GM12878 (cell line): Measurements from ENCODE around the gene TIMM10. TPM values are rescaled to one million over a fixed set of nuclear protein-coding genes. Genes with fewer than 3 reads are reported as not detected.

Experiments used
- ATAC-seq: fragments of 200-7000 bp; cut with Tn5 transposase; 3 replicates; pipeline ENCODE4 v1.9.1; 2020; ENCODE audit warnings: mild to moderate bottlenecking, moderate library complexity
- BruUV-seq: library from RNA; stranded (reverse); fragments of 400-500 nt; replicated peaks from 2 replicates; lab custom pipeline; 2021; lab: Mats Ljungman, UMichigan
- CTCF ChIA-PET: fragments of 300-600 bp; sonication (Branson Sonifier 250); formaldehyde crosslinking; extraction: SDS; loops from one replicate; lab custom pipeline; 2021; ENCODE audit warnings: inconsistent platforms; lab: Yijun Ruan, JAX
- POLR2A ChIA-PET: fragments of 350-600 bp; formaldehyde crosslinking; extraction: SDS; loops from one replicate; lab custom pipeline; 2021; ENCODE audit warnings: inconsistent platforms; lab: Charles Lee
- RAD21 ChIA-PET: fragments of 300-600 bp; sonication (Branson Sonifier 250); formaldehyde crosslinking; loops from one replicate; lab custom pipeline; 2023; ENCODE audit warnings: antibody characterized with exemption; ENCODE audit not compliant: unreplicated experiment; lab: Charles Lee
- SMC1A ChIA-PET: fragments of 300-600 bp; sonication (Branson Sonifier 250); formaldehyde crosslinking; loops from one replicate; lab custom pipeline; 2023; ENCODE audit not compliant: unreplicated experiment, uncharacterized antibody; lab: Charles Lee
- DNase-seq: peaks from one replicate; pipeline ENCODE4 v3.0.0-alpha.2; 2011; ENCODE audit warnings: low read depth, low spot score
- FAIRE-seq: peaks from 3 replicates; lab custom pipeline; 2011; peaks lifted over from hg19 to GRCh38; lab: Jason Lieb, UNC
- H2AFZ ChIP-seq: 2 replicates; pipeline ENCODE4 v1.6.0; 2011; ENCODE audit warnings: low read depth, low read length, control low read depth; ENCODE audit not compliant: control insufficient read depth
- H3K27ac ChIP-seq: 2 replicates; pipeline ENCODE4 v1.5.1; 2011; ENCODE audit warnings: control low read depth; ENCODE audit not compliant: control insufficient read depth, insufficient read depth
- H3K27me3 ChIP-seq, 2 experiments: replicated peaks in 1 of 2; 2 replicates each; pipeline versions ENCODE4 v1.6.0 to v1.6.1; 2011; ENCODE audit warnings: low read length in 1 of 2; ENCODE audit not compliant: control insufficient read depth in 2 of 2, insufficient read depth in 2 of 2
- H3K36me3 ChIP-seq, 2 experiments: 2 replicates each; pipeline ENCODE4 v1.5.1; 2011; ENCODE audit warnings: low read length in 1 of 2; ENCODE audit not compliant: control insufficient read depth in 2 of 2, insufficient read depth in 2 of 2
- H3K4me1 ChIP-seq: 2 replicates; pipeline ENCODE4 v1.6.1; 2011; ENCODE audit warnings: mild to moderate bottlenecking, low read length, moderate library complexity, mixed read lengths; ENCODE audit not compliant: control insufficient read depth, insufficient read depth
- H3K4me2 ChIP-seq: 2 replicates; pipeline ENCODE4 v1.6.0; 2011; ENCODE audit warnings: control low read depth; ENCODE audit not compliant: control insufficient read depth, insufficient read depth
- H3K4me3 ChIP-seq: fragments of 200-600 bp; sonication (generic); 2 replicates; pipeline ENCODE4 v1.5.1; 2016
- H3K79me2 ChIP-seq: 2 replicates; pipeline ENCODE4 v1.6.0; 2011; ENCODE audit warnings: low read length; ENCODE audit not compliant: control insufficient read depth, insufficient read depth
- H3K9ac ChIP-seq: 2 replicates; pipeline ENCODE4 v1.8.0; 2011; ENCODE audit warnings: low read length, control low read depth, mixed read lengths; ENCODE audit not compliant: control insufficient read depth, insufficient read depth
- H3K9me3 ChIP-seq: replicated peaks from 3 replicates; pipeline ENCODE4 v1.5.1; 2011; ENCODE audit warnings: mild to moderate bottlenecking, low read length; ENCODE audit not compliant: control insufficient read depth, insufficient read depth
- H4K20me1 ChIP-seq: 2 replicates; pipeline ENCODE4 v1.6.0; 2011; ENCODE audit not compliant: control insufficient read depth, insufficient read depth
- CHD2 ChIP-seq: IDR thresholded peaks from 2 replicates; pipeline ENCODE4 v1.6.1; 2011; ENCODE audit warnings: low read depth, low read length, improper control_type of control experiment, borderline replicate concordance
- EGR1 ChIP-seq, 2 experiments: IDR thresholded peaks; 1 replicate in 1 of 2; 2 replicates in 1 of 2; pipeline ENCODE4 v1.6.1; 2011 to 2012; ENCODE audit warnings: low read depth in 2 of 2, low read length in 2 of 2, borderline replicate concordance in 1 of 2, mild to moderate bottlenecking in 1 of 2, moderate library complexity in 1 of 2
- FOXM1 ChIP-seq: IDR thresholded peaks from 2 replicates; pipeline ENCODE4 v1.6.1; 2012; ENCODE audit warnings: low read depth, mild to moderate bottlenecking, inconsistent platforms, low read length, moderate library complexity
- JUND ChIP-seq: IDR thresholded peaks from 2 replicates; pipeline ENCODE4 v1.6.1; 2012; ENCODE audit warnings: low read depth, mild to moderate bottlenecking, low read length, improper control_type of control experiment, moderate library complexity
- LARP7 ChIP-seq: fragments of 450-650 bp; IDR thresholded peaks from 2 replicates; pipeline ENCODE4 v1.6.1; 2017; ENCODE audit warnings: mild to moderate bottlenecking
- NR2C2 ChIP-seq: IDR thresholded peaks from 2 replicates; pipeline ENCODE4 v1.6.1; 2011; ENCODE audit warnings: borderline replicate concordance, low read depth; ENCODE audit not compliant: control insufficient read depth, insufficient read length
- SMARCA5 ChIP-seq: fragments of 450-650 bp; IDR thresholded peaks from 2 replicates; pipeline ENCODE4 v1.6.1; 2017; ENCODE audit warnings: mild to moderate bottlenecking
- SUPT20H ChIP-seq: IDR thresholded peaks from 2 replicates; pipeline ENCODE4 v1.6.1; 2011; ENCODE audit warnings: low read depth, mild to moderate bottlenecking, low read length, moderate library complexity, borderline replicate concordance; ENCODE audit not compliant: control insufficient read depth
- TARDBP ChIP-seq: IDR thresholded peaks from 2 replicates; pipeline ENCODE4 v1.6.1; 2016; ENCODE audit warnings: borderline replicate concordance
- TCF3 ChIP-seq: IDR thresholded peaks from 2 replicates; pipeline ENCODE4 v1.6.1; 2012; ENCODE audit warnings: low read depth, mild to moderate bottlenecking, low read length, borderline replicate concordance; ENCODE audit not compliant: insufficient read depth
- WGBS: methylation state at CpG from one replicate; pipeline ENCODE4 v1.1.6; 2016; ENCODE audit warnings: low lambda C conversion rate; ENCODE audit not compliant: insufficient replicate concordance, insufficient coverage; ENCODE audit errors: missing lambda C conversion rate; 5-methylcytosine and 5-hydroxymethylcytosine counted together
- in situ Hi-C: fragments of 300-500 bp; cut with MboI; formaldehyde crosslinking; loops from 9 replicates; pipeline ENCODE4 v1.14.3; 2018; ENCODE audit warnings: mixed read lengths
- intact Hi-C: fragments of 100-400 bp; cut with micrococcal nuclease; formaldehyde crosslinking; loops from one replicate; pipeline ENCODE4 v1.14.2; 2022; ENCODE audit not compliant: unreplicated experiment
- polyA plus RNA-seq, 11 experiments: library from polyadenylated mRNA; depleted of rRNA in 4 of 11; unstranded in 6 of 11; stranded (reverse) in 5 of 11; fragments of >200 nt; fragmentation: Nextera tagmentation in 4 of 11; fragmentation: Illumina TruSeq in 1 of 11; extraction: Ambion mirVana in 4 of 11; extraction: Trizol in 1 of 11; gene quantifications; 1 replicate in 1 of 11; 2 replicates in 10 of 11; pipeline versions ENCODE4 v1.2.1 to v1.2.3, GENCODE V29; 2011 to 2016; ENCODE audit warnings: inconsistent platforms in 2 of 11, missing spikeins in 2 of 11, low read depth in 1 of 11
- total RNA-seq, 4 experiments: library from RNA; depleted of rRNA in 3 of 4; stranded (reverse); fragments of >200 nt in 3 of 4; fragmentation: Illumina TruSeq in 1 of 4; extraction: Trizol in 1 of 4; gene quantifications; 2 replicates each; pipeline versions ENCODE4 v1.2.1 to v1.2.3, GENCODE V29; 2013 to 2021
- TF ChIP-seq, protein P1 (sequence below): fragments of 450-650 bp; conservative IDR thresholded peaks from 2 replicates; pipeline ENCODE4 v1.6.1; 2017; ENCODE audit warnings: mild to moderate bottlenecking, moderate library complexity
- TF ChIP-seq, protein P2 (sequence below): fragments of 450-650 bp; IDR thresholded peaks from 2 replicates; pipeline ENCODE4 v1.6.1; 2017; ENCODE audit warnings: mild to moderate bottlenecking, moderate library complexity
- TF ChIP-seq, protein P3 (sequence below): IDR thresholded peaks from 2 replicates; pipeline ENCODE4 v1.6.1; 2012; ENCODE audit warnings: low read depth, low read length, improper control_type of control experiment

The TIMM10 gene
- total and polyA plus RNA-seq, 10 of the 15 experiments (the other 5 are each of a cell fraction or from before 2014, with no cell fraction given), result 148 to 898 (median 206) TPM

DNA sequence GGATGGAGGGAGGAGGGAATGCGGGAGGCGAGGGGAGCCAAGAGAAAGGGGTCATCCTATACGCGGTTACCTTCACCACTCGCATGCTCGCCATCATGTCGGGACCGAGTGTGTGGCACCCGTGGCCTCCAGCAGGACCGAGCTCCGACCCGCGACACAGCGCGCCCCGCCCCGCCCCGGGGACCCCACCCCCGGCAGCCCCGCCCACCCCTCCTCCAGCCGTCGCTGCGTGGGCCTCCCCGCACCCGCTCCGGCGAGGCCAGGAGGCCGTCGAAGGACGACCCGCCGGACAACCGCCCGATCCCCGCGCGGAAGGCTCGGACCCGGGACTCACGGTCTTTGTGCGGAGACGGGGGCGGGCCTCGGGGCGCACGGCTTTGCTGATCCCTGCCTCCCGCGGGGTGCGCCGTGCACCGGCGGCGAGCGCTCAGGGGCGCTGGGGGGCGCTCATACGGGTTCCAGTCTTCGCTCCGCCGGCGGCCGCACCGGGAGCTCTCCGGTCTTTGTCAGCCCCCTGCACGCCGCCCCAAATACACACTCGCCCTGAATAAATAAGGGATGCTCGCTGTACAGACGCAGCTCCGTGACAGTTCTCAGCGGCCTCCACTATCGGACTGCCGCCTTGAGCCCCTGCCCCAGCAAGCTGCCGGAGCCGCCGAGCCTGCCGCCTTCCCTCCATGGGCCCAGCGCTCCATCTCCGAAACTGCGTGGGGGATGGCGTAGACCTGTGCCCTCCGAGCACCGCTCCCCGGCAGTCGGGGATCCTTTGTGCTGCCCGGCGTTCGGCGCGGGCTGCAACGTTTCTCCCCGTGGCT lies 37.2 kb upstream of the TIMM10 start, which contains the start of gene UBE2L6 (continued):
- peak in 1 of 2 experiments; percentile 56; a peak in 1 of 3 replicates for TF ChIP-seq EGR1 (IDR thresholded peaks at IDR 0.05; ENCODE audit: borderline replicate concordance in 1 of 2, low read depth in 2 of 2, low read length in 2 of 2)
- no peak for TF ChIP-seq CHD2
- no peak for TF ChIP-seq SUPT20H
- TF ChIP-seq, protein P1, sequence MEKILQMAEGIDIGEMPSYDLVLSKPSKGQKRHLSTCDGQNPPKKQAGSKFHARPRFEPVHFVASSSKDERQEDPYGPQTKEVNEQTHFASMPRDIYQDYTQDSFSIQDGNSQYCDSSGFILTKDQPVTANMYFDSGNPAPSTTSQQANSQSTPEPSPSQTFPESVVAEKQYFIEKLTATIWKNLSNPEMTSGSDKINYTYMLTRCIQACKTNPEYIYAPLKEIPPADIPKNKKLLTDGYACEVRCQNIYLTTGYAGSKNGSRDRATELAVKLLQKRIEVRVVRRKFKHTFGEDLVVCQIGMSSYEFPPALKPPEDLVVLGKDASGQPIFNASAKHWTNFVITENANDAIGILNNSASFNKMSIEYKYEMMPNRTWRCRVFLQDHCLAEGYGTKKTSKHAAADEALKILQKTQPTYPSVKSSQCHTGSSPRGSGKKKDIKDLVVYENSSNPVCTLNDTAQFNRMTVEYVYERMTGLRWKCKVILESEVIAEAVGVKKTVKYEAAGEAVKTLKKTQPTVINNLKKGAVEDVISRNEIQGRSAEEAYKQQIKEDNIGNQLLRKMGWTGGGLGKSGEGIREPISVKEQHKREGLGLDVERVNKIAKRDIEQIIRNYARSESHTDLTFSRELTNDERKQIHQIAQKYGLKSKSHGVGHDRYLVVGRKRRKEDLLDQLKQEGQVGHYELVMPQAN, result peak; percentile 60; the same call in 1 of the 2 replicates

DNA sequence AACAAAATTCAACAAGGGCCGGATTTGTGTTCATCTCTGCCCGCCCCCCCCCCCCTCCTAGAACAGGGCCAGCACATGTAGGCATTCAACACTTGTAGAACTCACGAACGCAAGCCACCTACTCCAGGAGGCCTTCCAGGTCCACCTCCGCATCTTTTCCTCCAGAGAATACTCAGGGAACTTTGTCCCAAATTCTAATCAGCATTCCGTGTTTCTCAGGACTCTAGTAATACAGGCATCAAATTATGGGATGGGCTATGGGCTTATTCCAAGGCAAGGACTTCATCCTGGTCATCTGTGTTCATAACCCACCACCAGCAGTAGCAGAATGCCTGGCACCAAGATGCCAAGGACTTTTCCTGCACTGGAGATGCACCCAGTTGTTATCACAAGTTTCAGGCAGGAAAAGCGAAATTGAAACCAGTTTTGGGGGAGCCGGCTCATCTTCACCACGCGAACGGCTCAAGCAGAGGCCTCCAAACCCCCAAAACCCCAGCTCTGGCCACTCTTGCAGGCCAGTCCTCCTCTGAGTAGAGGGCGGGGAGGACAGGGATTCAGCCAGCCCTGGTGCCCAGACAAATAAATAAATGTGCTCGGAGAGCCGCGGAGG lies 36.5 kb upstream of the TIMM10 start:
- Histone ChIP-seq H3K36me3 (peaks cover 0 to 3% of the 10 kb centered on the region in 2 experiments; a peak in 1 of 4 replicates), H3K9ac (peak overlapping the region; percentile 72), H3K4me2 (peak overlapping the region; percentile 92), H3K79me2 (peaks cover 49% of the 10 kb centered on the region), H3K9me3 (no peaks in the 10 kb centered on the region), H3K27me3 (no peaks in the 10 kb centered on the region), H3K27ac (peak overlapping the region; percentile 87), H4K20me1 (no peaks in the 10 kb centered on the region), H3K4me1 (peaks cover 4% of the 10 kb centered on the region), H3K4me3 (peak overlapping the region; percentile 100), H2AFZ (peak overlapping the region; percentile 56)
- FAIRE-seq (no peak), DNase-seq (no peak), ATAC-seq (peak; percentile 21)
- in situ Hi-C loops (loop anchor here (5.0 kb wide), 2 partner anchors 75 to 235 kb away; no protein-coding TSS in a partner anchor), intact Hi-C loops (loop anchor here (1.0 to 10.0 kb wide), 5 partner anchors 19 to 218 kb away; partner anchors contain the start of genes MED19 and TMX2)
- RAD21 ChIA-PET, result interaction anchor here (0.6 to 3.2 kb wide), 9 partner anchors 20 to 234 kb away, joined by 3 to 83 read pairs (median 7); partner anchors contain the start of genes MED19 and SELENOH
- SMC1A ChIA-PET, result interaction anchor here (0.7 to 2.6 kb wide), 8 partner anchors 19 to 234 kb away, joined by 3 to 32 read pairs (median 8); partner anchors contain the start of gene TIMM10
- no peak for TF ChIP-seq FOXM1
- peak; percentile 64; the same call in 1 of the 2 replicates for TF ChIP-seq SMARCA5
- TF ChIP-seq TCF3, result no peak
- TF ChIP-seq NR2C2, result no peak
- TF ChIP-seq, protein P2, sequence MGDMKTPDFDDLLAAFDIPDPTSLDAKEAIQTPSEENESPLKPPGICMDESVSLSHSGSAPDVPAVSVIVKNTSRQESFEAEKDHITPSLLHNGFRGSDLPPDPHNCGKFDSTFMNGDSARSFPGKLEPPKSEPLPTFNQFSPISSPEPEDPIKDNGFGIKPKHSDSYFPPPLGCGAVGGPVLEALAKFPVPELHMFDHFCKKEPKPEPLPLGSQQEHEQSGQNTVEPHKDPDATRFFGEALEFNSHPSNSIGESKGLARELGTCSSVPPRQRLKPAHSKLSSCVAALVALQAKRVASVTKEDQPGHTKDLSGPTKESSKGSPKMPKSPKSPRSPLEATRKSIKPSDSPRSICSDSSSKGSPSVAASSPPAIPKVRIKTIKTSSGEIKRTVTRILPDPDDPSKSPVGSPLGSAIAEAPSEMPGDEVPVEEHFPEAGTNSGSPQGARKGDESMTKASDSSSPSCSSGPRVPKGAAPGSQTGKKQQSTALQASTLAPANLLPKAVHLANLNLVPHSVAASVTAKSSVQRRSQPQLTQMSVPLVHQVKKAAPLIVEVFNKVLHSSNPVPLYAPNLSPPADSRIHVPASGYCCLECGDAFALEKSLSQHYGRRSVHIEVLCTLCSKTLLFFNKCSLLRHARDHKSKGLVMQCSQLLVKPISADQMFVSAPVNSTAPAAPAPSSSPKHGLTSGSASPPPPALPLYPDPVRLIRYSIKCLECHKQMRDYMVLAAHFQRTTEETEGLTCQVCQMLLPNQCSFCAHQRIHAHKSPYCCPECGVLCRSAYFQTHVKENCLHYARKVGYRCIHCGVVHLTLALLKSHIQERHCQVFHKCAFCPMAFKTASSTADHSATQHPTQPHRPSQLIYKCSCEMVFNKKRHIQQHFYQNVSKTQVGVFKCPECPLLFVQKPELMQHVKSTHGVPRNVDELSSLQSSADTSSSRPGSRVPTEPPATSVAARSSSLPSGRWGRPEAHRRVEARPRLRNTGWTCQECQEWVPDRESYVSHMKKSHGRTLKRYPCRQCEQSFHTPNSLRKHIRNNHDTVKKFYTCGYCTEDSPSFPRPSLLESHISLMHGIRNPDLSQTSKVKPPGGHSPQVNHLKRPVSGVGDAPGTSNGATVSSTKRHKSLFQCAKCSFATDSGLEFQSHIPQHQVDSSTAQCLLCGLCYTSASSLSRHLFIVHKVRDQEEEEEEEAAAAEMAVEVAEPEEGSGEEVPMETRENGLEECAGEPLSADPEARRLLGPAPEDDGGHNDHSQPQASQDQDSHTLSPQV, result no peak
- TF ChIP-seq TARDBP, result no peak
- TF ChIP-seq LARP7, result peak; percentile 39; the same call in 1 of the 2 replicates
- TF ChIP-seq, protein P3, sequence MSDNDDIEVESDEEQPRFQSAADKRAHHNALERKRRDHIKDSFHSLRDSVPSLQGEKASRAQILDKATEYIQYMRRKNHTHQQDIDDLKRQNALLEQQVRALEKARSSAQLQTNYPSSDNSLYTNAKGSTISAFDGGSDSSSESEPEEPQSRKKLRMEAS, result no peak
- TF ChIP-seq JUND, result no peak
- WGBS, result under 1% methylated on average over 13 of the region's 15 CpGs
- POLR2A ChIA-PET, result no interaction called here
- CTCF ChIA-PET, result interaction anchor here (0.8 to 9.2 kb wide), 20 partner anchors 19 to 719 kb away, joined by 3 to 319 read pairs (median 4); partner anchors contain the start of genes MED19, TIMM10 and TMX2
- TSS peak; percentile 83 for BruUV-seq
